ENCODE measurements around the gene PDSS2.
"Not testable (repeated sequence)": the region's sequence is repeated elsewhere in the genome, so short reads cannot be mapped to it uniquely, and the experiment has no call there.

The PDSS2 gene

DNA sequence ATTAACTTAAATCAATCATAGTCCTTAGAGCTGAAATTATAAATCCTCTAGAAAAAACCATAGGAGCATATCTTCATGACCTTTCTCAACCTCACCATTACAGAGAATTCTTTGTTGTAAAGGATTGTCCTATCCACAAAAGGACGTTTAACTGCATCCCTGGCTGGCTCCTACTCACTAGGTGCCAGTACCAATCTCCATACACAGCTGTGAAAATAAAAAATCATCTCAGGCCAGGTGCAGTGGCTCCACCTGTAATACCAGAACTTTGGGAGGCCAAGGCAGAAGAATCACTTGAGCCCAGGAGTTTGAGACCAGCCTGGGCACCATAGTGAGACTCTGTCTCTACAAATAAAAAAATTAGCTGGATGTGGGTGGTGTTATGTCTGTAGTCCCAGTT lies 89.9 kb downstream of the PDSS2 start:
- H3K4me2 ChIP-seq (ENCODE audit: low read depth, low read length, poor library complexity, severe bottlenecking): no peak overlapping the region

DNA sequence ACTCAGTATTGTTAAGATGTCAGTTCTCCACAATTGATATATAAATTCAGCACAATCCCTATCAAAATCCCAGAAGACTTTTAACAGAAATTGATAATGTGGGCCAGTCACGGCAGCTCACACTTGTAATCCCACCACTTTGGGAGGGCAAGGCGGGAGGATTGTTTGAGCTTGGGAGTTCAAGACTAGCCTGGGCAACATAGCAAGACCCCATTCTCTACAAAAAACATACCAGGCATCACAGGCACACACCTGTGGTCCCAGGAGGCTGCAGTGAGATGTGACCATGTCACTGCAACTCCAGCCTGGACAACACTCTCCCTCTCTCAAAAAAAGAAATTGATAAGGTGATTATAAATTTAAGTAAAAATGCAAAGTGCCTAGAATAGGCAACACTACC lies 90.9 kb downstream of the PDSS2 start:
- Histone ChIP-seq H2AFZ (ENCODE audit: low read length) (no peak overlapping the region), H3K36me3 (ENCODE audit: insufficient read depth, low read length) (no peaks in the 10 kb centered on the region), H3K4me2 (ENCODE audit: low read depth, low read length, poor library complexity, severe bottlenecking) (no peak overlapping the region), H3K9ac (ENCODE audit: low read depth, low read length, poor library complexity, severe bottlenecking) (no peak overlapping the region), H3K9me2 (replicated peaks; ENCODE audit: low read depth, low read length) (no peaks in the 10 kb centered on the region), H3K27me3 (ENCODE audit: insufficient read depth, low read length, poor library complexity, severe bottlenecking) (no peaks in the 10 kb centered on the region), H3K79me2 (ENCODE audit: insufficient read depth, low read length) (peaks cover 6% of the 10 kb centered on the region; the same call in 1 of the 2 replicates), H3K9me3 (ENCODE audit: insufficient read depth, low read depth, low read length) (no peaks in the 10 kb centered on the region), H4K20me1 (ENCODE audit: insufficient read depth, low read length, poor library complexity, severe bottlenecking) (no peaks in the 10 kb centered on the region), H3K4me3 (ENCODE audit: low read length, poor library complexity, severe bottlenecking) (no peak overlapping the region), H3K4me1 (ENCODE audit: insufficient read depth, low read length, poor library complexity, severe bottlenecking) (no peaks in the 10 kb centered on the region), H3F3A (ENCODE audit: low read depth) (no peaks in the 10 kb centered on the region)
- TF ChIP-seq, protein P1, sequence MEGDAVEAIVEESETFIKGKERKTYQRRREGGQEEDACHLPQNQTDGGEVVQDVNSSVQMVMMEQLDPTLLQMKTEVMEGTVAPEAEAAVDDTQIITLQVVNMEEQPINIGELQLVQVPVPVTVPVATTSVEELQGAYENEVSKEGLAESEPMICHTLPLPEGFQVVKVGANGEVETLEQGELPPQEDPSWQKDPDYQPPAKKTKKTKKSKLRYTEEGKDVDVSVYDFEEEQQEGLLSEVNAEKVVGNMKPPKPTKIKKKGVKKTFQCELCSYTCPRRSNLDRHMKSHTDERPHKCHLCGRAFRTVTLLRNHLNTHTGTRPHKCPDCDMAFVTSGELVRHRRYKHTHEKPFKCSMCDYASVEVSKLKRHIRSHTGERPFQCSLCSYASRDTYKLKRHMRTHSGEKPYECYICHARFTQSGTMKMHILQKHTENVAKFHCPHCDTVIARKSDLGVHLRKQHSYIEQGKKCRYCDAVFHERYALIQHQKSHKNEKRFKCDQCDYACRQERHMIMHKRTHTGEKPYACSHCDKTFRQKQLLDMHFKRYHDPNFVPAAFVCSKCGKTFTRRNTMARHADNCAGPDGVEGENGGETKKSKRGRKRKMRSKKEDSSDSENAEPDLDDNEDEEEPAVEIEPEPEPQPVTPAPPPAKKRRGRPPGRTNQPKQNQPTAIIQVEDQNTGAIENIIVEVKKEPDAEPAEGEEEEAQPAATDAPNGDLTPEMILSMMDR (conservative IDR thresholded peaks at IDR 0.05; ENCODE audit: low read length): no peak
- TF ChIP-seq EZH2phosphoT487 (IDR thresholded peaks at IDR 0.05; ENCODE audit: borderline replicate concordance): no peak

More for the DNA sequence above, 89.9 kb downstream of the PDSS2 start:
- Histone ChIP-seq H3K9me2 (replicated peaks; ENCODE audit: low read depth, low read length) (no peaks in the 10 kb centered on the region), H3K4me3 (ENCODE audit: low read length, poor library complexity, severe bottlenecking) (no peak overlapping the region), H3K79me2 (ENCODE audit: insufficient read depth, low read length) (peaks cover 6% of the 10 kb centered on the region; the same call in 1 of the 2 replicates), H3K9me3 (ENCODE audit: insufficient read depth, low read depth, low read length) (no peaks in the 10 kb centered on the region), H2AFZ (ENCODE audit: low read length) (no peak overlapping the region), H4K20me1 (ENCODE audit: insufficient read depth, low read length, poor library complexity, severe bottlenecking) (no peaks in the 10 kb centered on the region), H3F3A (ENCODE audit: low read depth) (no peaks in the 10 kb centered on the region), H3K4me1 (ENCODE audit: insufficient read depth, low read length, poor library complexity, severe bottlenecking) (no peaks in the 10 kb centered on the region), H3K27me3 (ENCODE audit: insufficient read depth, low read length, poor library complexity, severe bottlenecking) (no peaks in the 10 kb centered on the region), H3K9ac (ENCODE audit: low read depth, low read length, poor library complexity, severe bottlenecking) (no peak overlapping the region), H3K36me3 (ENCODE audit: insufficient read depth, low read length) (no peaks in the 10 kb centered on the region)
- TF ChIP-seq, protein P1 (conservative IDR thresholded peaks at IDR 0.05; ENCODE audit: low read length): no peak
- TF ChIP-seq EZH2phosphoT487 (IDR thresholded peaks at IDR 0.05; ENCODE audit: borderline replicate concordance): no peak

DNA sequence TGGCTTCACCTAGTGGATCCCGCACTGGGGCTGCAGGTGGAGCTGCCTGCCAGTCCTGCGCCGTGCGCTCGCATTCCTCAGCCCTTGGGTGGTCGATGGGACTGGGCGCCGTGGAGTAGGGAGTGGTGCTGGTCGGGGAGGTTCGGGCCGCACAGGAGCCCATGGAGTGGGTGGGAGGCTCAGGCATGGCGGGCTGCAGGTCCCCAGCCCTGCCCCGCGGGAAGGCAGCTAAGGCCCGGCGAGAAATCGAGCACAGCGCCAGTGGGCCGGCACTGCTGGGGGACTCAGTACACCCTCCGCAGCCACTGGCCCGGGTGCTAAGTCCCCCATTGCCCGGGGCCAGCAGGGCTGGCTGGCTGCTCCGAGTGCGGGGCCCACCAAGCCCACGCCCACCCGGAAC lies 95.2 kb downstream of the PDSS2 start:
- not testable (repeated sequence) for H3K9me2 ChIP-seq (replicated peaks; ENCODE audit: low read depth, low read length); H3K4me3 ChIP-seq (ENCODE audit: low read length, poor library complexity, severe bottlenecking); H3K79me2 ChIP-seq (ENCODE audit: insufficient read depth, low read length); H3K9me3 ChIP-seq (ENCODE audit: insufficient read depth, low read depth, low read length); H4K20me1 ChIP-seq (ENCODE audit: insufficient read depth, low read length, poor library complexity, severe bottlenecking); H3K4me1 ChIP-seq (ENCODE audit: insufficient read depth, low read length, poor library complexity, severe bottlenecking); H3F3A ChIP-seq (ENCODE audit: low read depth); H3K9ac ChIP-seq (ENCODE audit: low read depth, low read length, poor library complexity, severe bottlenecking); H2AFZ ChIP-seq (ENCODE audit: low read length); H3K27me3 ChIP-seq (ENCODE audit: insufficient read depth, low read length, poor library complexity, severe bottlenecking); H3K4me2 ChIP-seq (ENCODE audit: low read depth, low read length, poor library complexity, severe bottlenecking)
- peaks cover 16% of the 10 kb centered on the region; the same call in 1 of the 2 replicates for H3K36me3 ChIP-seq (ENCODE audit: insufficient read depth, low read length)
